ENCODE data around the gene ITGAV.

DNA sequence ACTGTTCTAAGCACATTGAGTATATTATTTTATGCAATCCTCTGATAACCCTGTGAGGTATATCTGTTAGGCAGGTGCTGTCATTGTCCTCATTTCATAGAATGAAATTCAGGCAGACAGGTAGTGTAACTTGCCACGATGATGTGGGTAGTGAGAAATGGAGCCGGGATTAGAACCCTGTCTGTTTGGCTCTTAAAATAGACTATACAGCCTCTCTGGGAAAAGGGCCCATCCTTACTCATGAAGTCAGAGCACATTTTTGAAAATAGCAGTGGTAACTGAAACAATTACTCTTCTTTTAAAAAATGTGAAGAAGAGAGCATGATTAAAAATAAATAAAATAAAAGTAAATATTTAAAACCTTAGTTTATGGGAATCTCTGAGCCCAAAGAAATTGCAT lies 127.0 kb downstream of the ITGAV start:
- no peak for TF ChIP-seq CTCF (IDR thresholded peaks at IDR 0.05)
- TF ChIP-seq POLR2A (IDR thresholded peaks at IDR 0.05): no peak

Measured in lower leg skin (tissue), 3 donors.